Loucy (cell line): ENCODE results near the gene TPRG1.

Experiments
- H2AFZ ChIP-seq: fragments of 200-600 bp; sonication (generic); 2 replicates; pipeline ENCODE4 v1.6.0; 2016; ENCODE audit warnings: antibody characterized with exemption, mild to moderate bottlenecking, low read length, moderate library complexity
- H3F3A ChIP-seq: fragments of 200-600 bp; 2 replicates; pipeline ENCODE4 v1.6.0; 2016; ENCODE audit warnings: antibody characterized with exemption, low read depth, mild to moderate bottlenecking
- H3K27me3 ChIP-seq: fragments of 200-600 bp; sonication (generic); 2 replicates; pipeline ENCODE4 v1.6.1; 2014; ENCODE audit warnings: low read length, mild to moderate bottlenecking; ENCODE audit not compliant: insufficient read depth, poor library complexity, severe bottlenecking
- H3K36me3 ChIP-seq: fragments of 200-600 bp; sonication (generic); 2 replicates; pipeline ENCODE4 v1.6.1; 2016; ENCODE audit warnings: low read length; ENCODE audit not compliant: insufficient read depth
- H3K4me1 ChIP-seq: fragments of 200-600 bp; sonication (generic); 2 replicates; pipeline ENCODE4 v1.5.1; 2014; ENCODE audit warnings: low read length, mild to moderate bottlenecking; ENCODE audit not compliant: insufficient read depth, poor library complexity, severe bottlenecking
- H3K4me2 ChIP-seq: fragments of 200-600 bp; sonication (generic); 2 replicates; pipeline ENCODE4 v1.6.0; 2014; ENCODE audit warnings: antibody characterized with exemption, low read length, low read depth, mild to moderate bottlenecking; ENCODE audit not compliant: poor library complexity, severe bottlenecking
- H3K4me3 ChIP-seq: fragments of 200-600 bp; sonication (generic); 2 replicates; pipeline ENCODE4 v1.5.1; 2014; ENCODE audit warnings: low read length, mild to moderate bottlenecking, mixed read lengths; ENCODE audit not compliant: poor library complexity, severe bottlenecking
- H3K79me2 ChIP-seq: fragments of 200-600 bp; sonication (generic); 2 replicates; pipeline ENCODE4 v1.6.1; 2014; ENCODE audit warnings: low read length; ENCODE audit not compliant: insufficient read depth
- H3K9ac ChIP-seq: fragments of 200-600 bp; sonication (generic); 2 replicates; pipeline ENCODE4 v1.6.0; 2014; ENCODE audit warnings: mild to moderate bottlenecking, low read depth, low read length, moderate library complexity; ENCODE audit not compliant: poor library complexity, severe bottlenecking
- H3K9me2 ChIP-seq: fragments of 200-600 bp; sonication (generic); replicated peaks from 2 replicates; pipeline ENCODE4 v1.6.1; 2016; ENCODE audit warnings: low read depth, low read length, mixed read lengths
- H3K9me3 ChIP-seq: fragments of 200-600 bp; sonication (generic); 2 replicates; pipeline ENCODE4 v1.6.1; 2014; ENCODE audit warnings: mild to moderate bottlenecking, antibody characterized with exemption, low read length, low read depth; ENCODE audit not compliant: insufficient read depth
- H4K20me1 ChIP-seq: fragments of 200-600 bp; sonication (generic); 2 replicates; pipeline ENCODE4 v1.6.0; 2014; ENCODE audit warnings: antibody characterized with exemption, low read length, mild to moderate bottlenecking; ENCODE audit not compliant: insufficient read depth, poor library complexity, severe bottlenecking
- CTCF ChIP-seq: fragments of 200-600 bp; sonication (generic); conservative IDR thresholded peaks from 2 replicates; pipeline ENCODE4 v1.5.1; 2014; ENCODE audit warnings: mild to moderate bottlenecking, antibody characterized with exemption, low read length
- EZH2phosphoT487 ChIP-seq: fragments of 200-600 bp; IDR thresholded peaks from 2 replicates; pipeline ENCODE4 v1.6.1; 2018; ENCODE audit warnings: antibody characterized with exemption, mild to moderate bottlenecking, moderate library complexity, borderline replicate concordance

Gene TPRG1

DNA sequence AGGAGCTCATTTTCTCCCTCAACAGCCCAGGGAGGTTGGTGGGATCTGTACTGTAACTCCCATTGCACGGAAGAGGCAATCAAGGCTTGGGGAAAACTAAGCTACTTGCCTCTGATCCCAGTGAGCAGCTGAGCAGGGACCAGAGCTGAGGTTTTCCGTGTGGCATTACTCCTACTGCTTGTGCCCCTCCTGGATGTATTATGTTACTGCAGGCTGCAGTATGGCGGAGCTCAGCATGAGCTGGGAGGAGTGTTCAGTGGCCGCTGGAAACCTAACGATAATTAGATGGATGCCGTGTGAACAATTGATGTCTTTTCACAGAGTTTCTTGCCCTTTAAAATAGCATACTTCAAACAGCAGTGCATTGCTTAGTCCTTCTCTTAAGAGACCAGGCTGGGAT lies 2.0 kb upstream of the TPRG1 start:
- Histone ChIP-seq H3K79me2 (no peaks in the 10 kb centered on the region), H3K27me3 (no peaks in the 10 kb centered on the region), H4K20me1 (no peaks in the 10 kb centered on the region), H3K4me3 (no peak overlapping the region), H3F3A (no peaks in the 10 kb centered on the region), H3K36me3 (no peaks in the 10 kb centered on the region), H2AFZ (no peak overlapping the region), H3K9me2 (no peaks in the 10 kb centered on the region), H3K4me2 (no peak overlapping the region), H3K9ac (no peak overlapping the region), H3K4me1 (no peaks in the 10 kb centered on the region), H3K9me3 (no peaks in the 10 kb centered on the region)
- TF ChIP-seq CTCF, result peak; percentile 35
- no peak for TF ChIP-seq EZH2phosphoT487

GRCh38 chr3:189170559-189170958 lies 1.2 kb upstream of the TPRG1 start:
- no peaks in the 10 kb centered on the region for H3K9me2 ChIP-seq
- no peaks in the 10 kb centered on the region for H3K9me3 ChIP-seq
- H3K4me3 ChIP-seq, result no peak overlapping the region
- no peak overlapping the region for H2AFZ ChIP-seq
- H3K4me1 ChIP-seq, result no peaks in the 10 kb centered on the region
- TF ChIP-seq CTCF (no peak), EZH2phosphoT487 (no peak)
- H3K36me3 ChIP-seq, result no peaks in the 10 kb centered on the region
- no peaks in the 10 kb centered on the region for H4K20me1 ChIP-seq
- no peak overlapping the region for H3K4me2 ChIP-seq
- no peaks in the 10 kb centered on the region for H3K79me2 ChIP-seq
- H3F3A ChIP-seq, result no peaks in the 10 kb centered on the region
- no peaks in the 10 kb centered on the region for H3K27me3 ChIP-seq
- no peak overlapping the region for H3K9ac ChIP-seq

GRCh38 chr3:189172668-189173419 lies 1.1 kb downstream of the TPRG1 start:
- H3K4me3 ChIP-seq, result no peak overlapping the region
- H3K4me1 ChIP-seq, result no peaks in the 10 kb centered on the region
- H3F3A ChIP-seq, result no peaks in the 10 kb centered on the region
- no peak overlapping the region for H2AFZ ChIP-seq
- H4K20me1 ChIP-seq, result no peaks in the 10 kb centered on the region
- H3K4me2 ChIP-seq, result no peak overlapping the region
- H3K9me2 ChIP-seq, result no peaks in the 10 kb centered on the region
- TF ChIP-seq CTCF, result no peak
- no peak for TF ChIP-seq EZH2phosphoT487
- no peaks in the 10 kb centered on the region for H3K79me2 ChIP-seq
- H3K36me3 ChIP-seq, result no peaks in the 10 kb centered on the region
- no peaks in the 10 kb centered on the region for H3K9me3 ChIP-seq
- H3K27me3 ChIP-seq, result no peaks in the 10 kb centered on the region
- H3K9ac ChIP-seq, result no peak overlapping the region
